H54 (cell line): ENCODE data around the gene DSPP.

Experiments used
- DNase-seq: peaks from one replicate; pipeline ENCODE4 v3.0.0; 2011; ENCODE audit warnings: low spot score, mixed read lengths; ENCODE audit not compliant: insufficient read length
- FAIRE-seq: peaks from 3 replicates; lab custom pipeline; 2011; peaks lifted over from hg19 to GRCh38; lab: Jason Lieb, UNC
- POLR2A ChIP-seq: IDR thresholded peaks from 2 replicates; pipeline ENCODE4 v1.6.1; 2011; ENCODE audit warnings: low read depth, mild to moderate bottlenecking, low read length

DSPP gene

DNA sequence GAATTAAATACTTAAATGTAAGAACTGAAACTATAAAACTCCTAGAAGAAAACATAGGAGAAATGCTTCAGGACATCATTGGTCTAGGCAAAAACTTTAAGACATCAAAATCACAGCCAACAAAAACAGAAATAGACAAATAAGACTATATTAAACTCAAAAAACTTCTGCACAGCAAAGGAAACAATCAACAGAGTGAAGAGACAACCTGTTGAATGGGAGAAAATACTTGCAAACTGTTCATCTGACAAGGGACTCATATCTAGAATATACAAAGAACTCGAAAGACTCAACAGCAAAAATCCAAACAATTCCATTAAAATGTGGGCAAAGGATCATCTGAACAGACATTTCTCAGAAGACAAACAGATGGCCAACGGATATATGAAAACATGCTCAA lies 16.2 kb upstream of the DSPP start:
- no peak for TF ChIP-seq POLR2A
- no peak for DNase-seq
- no peak for FAIRE-seq

DNA sequence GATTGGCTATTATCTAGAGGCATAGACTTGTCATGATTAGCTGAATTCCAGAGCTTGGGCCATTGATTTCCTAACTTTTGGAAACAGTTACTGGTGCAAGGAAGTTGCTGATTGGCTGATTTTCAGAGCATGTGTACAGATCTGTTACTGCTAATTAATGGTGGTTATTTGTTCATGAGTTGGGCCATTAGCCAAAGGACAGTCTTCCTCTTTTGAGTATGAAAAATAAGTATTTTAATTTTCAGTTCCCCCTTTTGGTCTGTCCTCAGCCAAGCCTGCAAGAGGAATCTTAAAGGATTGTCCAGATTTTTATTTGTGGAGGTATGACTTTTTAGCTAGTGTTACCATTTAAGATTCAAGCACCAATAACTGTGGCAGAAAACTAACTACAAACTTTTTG lies 7.0 kb upstream of the DSPP start:
- no peak for TF ChIP-seq POLR2A
- FAIRE-seq (no peak), DNase-seq (no peak)

DNA sequence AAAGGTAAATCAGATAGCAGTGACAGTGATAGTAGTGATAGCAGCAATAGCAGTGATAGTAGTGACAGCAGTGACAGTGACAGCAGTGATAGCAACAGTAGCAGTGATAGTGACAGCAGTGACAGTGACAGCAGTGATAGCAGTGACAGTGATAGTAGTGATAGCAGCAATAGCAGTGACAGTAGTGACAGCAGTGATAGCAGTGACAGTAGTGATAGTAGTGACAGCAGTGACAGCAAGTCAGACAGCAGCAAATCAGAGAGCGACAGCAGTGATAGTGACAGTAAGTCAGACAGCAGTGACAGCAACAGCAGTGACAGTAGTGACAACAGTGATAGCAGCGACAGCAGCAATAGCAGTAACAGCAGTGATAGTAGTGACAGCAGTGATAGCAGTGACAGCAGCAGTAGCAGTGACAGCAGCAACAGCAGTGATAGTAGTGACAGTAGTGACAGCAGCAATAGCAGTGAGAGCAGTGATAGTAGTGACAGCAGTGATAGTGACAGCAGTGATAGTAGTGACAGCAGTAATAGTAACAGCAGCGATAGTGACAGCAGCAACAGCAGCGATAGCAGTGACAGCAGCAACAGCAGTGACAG lies 6.1 kb downstream of the DSPP start:
- no peak for FAIRE-seq
- TF ChIP-seq POLR2A, result no peak
- no peak for DNase-seq

DNA sequence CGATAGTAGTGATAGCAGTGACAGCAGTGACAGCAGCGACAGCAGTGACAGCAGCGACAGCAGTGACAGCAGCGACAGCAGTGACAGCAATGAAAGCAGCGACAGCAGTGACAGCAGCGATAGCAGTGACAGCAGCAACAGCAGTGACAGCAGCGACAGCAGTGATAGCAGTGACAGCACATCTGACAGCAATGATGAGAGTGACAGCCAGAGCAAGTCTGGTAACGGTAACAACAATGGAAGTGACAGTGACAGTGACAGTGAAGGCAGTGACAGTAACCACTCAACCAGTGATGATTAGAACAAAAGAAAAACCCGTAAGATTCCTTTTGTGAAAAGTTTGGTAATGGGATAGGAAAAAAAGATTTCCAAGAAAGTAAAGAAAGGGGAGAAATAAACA lies 7.9 kb downstream of the DSPP start:
- no peak for TF ChIP-seq POLR2A
- DNase-seq, result no peak
- FAIRE-seq, result no peak

DNA sequence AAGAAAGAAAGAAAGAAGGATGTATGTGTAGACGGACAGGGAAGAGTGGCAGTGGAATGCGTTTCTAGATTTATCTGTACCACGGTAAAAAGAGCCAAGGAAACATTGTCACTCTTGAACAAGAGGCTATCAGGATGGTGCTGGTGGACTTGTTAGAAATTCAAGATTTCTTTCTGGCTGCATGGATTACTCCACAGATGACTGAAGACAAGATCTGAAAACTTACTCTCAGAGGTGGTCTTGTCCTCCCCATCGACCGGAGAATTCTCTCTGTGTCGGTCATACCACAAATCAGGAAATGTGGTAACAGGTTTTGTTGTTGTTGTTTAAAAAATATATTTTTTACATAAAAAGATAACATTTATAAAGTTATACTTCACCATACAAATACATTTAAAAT lies 11.8 kb downstream of the DSPP start:
- DNase-seq (no peak), FAIRE-seq (no peak)
- no peak for TF ChIP-seq POLR2A

DNA sequence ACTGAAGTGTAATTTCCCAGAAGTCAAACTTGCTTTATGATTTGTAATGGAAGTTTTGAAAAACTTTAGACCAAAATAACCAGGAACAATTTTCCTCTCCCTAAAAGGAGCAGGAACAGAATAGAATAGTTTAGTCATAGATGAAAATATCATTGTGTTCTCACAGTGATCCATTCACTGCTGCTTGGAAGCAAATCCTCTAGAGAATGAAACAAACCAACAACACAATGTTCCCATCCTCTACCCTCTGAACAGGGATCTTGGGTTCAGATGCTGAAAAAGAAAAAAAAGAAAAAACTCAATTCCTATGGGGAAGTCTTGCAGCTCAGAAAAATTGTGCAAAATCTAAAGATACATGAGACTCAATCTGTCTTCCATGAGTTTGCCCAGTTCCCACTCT lies 12.2 kb downstream of the DSPP start:
- FAIRE-seq, result no peak
- no peak for TF ChIP-seq POLR2A
- DNase-seq, result no peak

DNA sequence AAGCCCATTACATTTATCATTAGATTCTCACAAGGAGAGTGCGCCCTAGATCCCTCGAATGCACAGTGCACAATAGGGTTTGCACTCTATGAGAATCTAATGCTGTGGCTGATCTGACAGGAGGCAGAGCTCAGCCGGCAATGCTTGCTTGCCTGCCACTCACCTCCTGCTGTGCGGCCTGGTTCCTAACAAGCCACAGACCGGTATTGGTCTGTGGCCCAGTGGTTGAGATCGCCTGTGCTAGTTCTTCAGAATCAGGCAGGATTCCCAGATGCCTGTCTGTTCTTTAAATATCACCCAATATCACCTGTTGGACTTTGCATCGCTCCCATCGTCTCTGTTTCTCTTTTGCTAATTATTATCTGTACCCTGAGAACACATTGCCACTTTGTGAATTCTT lies 14.0 kb downstream of the DSPP start:
- FAIRE-seq, result no peak
- TF ChIP-seq POLR2A, result no peak

DNA sequence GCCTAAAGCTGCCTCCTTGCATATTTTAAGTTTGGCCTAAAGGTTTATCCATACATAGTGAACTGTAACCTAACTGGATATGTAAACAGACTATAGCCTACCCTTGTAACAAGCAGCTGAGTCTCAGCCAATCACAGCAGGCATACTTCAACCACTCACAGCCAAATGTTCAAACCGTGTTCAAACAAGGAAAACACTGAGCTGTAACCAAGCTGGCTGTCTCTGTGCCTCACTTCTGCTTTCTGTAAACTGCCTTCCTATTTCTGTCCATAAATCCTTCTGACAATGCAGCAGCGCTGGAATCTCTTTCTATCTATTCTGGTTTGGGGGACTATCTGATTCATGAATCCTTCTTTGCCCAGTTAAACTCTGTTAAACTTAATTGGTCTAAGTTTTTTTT lies 16.4 kb downstream of the DSPP start:
- FAIRE-seq (no peak), DNase-seq (no peak)
- no peak for TF ChIP-seq POLR2A

More for the DNA sequence above, 14.0 kb downstream of the DSPP start:
- DNase-seq, result no peak

DNA sequence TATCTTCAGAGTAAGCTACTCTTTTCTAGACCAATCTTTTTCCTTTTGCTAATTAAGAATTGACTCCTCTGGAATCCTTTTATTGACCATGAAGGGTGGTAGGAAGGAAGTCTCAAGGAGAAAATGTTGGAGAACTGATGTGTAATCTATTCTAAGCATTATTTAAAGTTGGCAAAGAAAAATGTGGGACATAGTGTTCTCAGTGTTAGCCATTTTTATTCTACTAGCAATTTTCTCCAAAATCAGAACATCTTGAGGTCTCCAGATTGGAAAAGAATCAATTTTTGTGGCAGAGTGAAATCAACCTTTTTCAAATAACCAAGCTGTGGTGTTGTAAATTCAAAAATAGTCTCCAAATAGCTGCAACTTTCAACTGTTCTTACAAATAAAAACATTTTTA lies 23.3 kb downstream of the DSPP start:
- no peak for DNase-seq
- TF ChIP-seq POLR2A, result no peak
- no peak for FAIRE-seq

DNA sequence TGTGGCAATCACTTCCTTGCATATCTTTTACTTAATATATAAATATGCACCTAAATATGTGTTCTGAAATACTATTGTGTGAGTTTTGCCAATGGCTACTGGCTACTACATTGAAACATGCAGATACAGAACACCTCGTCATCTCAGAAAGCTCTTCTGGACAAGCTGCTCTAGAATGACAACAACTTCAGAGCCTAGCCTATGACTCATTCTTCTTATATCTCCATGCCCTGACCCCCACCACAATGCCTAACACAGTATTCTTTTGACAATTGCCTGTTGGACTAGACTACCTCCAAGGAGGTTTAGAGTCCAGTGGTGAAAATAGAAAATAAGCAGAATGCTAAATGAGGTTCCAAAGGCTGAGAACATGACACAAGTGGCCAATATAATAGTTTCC lies 24.1 kb downstream of the DSPP start:
- no peak for DNase-seq
- no peak for FAIRE-seq
- TF ChIP-seq POLR2A, result no peak

DNA sequence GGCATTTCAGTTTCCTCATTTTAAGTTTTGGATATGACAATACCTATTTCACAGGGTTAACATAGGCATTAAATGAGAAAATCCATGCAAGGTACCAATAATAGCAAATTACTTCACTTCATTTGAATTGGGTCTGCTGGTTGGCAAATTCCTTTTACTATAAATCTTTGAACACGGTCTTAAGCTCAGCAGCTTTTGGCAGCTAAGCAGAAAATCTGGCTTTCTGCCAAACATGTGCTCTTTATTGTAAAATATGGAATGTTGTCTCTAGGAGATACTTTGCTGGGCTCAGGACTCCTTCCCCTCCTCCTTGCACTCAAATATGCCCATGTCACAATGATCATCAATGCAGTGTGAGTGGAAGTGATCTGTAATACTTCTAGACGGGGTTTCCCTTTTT lies 24.9 kb downstream of the DSPP start:
- no peak for FAIRE-seq
- no peak for TF ChIP-seq POLR2A
- no peak for DNase-seq

DNA sequence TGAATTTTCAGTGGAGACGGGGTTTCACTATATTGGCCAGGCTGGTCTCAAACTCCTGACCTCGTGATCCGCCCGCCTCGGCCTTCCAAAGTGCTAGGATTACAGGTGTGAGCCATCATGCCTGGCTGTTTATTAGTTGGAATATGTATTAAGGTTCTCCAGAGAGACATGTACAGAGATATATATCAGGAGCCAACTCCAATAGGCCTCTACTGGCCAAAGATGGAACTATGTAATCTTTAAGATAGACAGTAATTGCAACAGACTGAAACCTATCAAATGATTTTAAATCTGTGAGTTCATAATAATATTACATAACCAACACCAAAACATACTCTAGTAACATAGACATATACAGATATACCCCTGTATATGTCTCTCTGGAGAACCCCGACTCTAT lies 36.0 kb downstream of the DSPP start:
- DNase-seq (no peak), FAIRE-seq (no peak)
- no peak for TF ChIP-seq POLR2A

DNA sequence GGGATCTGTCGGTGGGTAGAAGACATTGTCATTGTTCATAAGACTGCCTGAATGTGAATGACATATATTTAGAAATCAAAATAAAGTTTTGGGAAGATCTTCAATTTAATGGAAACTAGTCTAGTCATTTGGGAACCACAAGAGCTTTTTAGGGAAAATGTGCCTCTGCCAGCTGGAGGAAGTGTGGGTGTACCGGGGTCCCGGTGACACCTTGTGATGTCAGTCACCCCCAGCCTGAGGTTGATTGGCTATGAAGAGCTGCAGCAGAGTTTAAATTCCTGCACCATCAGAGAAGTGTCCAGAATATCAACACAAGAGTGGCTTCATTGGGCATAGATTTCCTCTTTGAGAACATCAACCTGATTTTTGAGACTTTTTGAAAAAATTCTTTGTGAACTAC lies 41.7 kb downstream of the DSPP start, which contains the start of gene DMP1:
Gene DMP1, plus strand, starts transcription at position 301 of the 400 bp plus-strand sequence. CDS start 6,213 bp downstream, outside the sequence.
- DNase-seq (no peak), FAIRE-seq (no peak)
- no peak for TF ChIP-seq POLR2A

DNA sequence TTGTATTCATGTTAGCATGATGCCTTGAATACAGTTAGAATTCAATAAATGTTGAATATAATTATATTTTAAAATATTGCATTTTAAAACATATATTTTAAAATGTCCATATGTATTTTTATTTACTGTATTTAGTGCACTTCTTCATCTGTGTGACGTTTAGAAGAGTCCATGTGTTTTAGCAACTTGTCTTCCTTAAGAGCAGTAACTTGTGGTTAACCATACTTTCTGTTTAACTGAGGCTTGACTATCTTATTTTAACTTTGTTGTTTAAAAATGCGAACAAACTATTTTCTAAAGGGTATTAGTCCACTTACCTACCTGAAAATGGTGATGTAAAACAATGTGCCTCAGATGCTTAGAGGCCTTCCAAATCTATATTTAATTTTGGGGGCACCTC lies 42.6 kb downstream of the DSPP start:
- TF ChIP-seq POLR2A, result no peak
- no peak for DNase-seq
- no peak for FAIRE-seq

DNA sequence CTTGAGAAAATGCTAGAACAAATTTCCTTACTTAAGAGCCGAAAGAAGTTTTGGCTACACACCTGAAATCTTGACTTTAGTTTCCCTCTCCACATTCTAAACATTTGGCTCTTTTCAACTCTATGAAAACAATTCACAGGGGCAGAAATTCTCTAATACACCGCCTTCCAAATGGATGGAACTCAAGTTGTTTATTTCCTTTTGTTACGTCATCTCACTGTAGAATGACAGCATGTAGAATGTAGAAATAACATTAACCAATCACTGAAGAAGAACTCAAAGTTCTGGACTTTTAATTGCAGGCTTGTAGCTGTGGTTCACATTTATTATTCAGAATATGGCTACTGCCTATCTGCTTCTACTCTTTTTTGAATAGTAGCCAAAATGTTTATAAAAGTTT lies 43.6 kb downstream of the DSPP start:
- TF ChIP-seq POLR2A, result no peak
- FAIRE-seq (no peak), DNase-seq (no peak)
